ENCODE data around the gene CDH24. TPM values are rescaled to one million over a fixed set of nuclear protein-coding genes. Genes with fewer than 3 reads are reported as not detected.
A peak's percentile ranks its signal among the peaks of the same experiment; 100 is the strongest.

The CDH24 gene
- total and polyA plus RNA-seq, 2 of the 4 experiments (the other 2 are of a cell fraction), result 3.9 to 24.4 TPM

GRCh38 chr14:23009939-23010726, 47.2 kb downstream of the CDH24 start, which contains the start of gene C14orf93:
C14orf93 (minus strand) TSS chr14:23010143; CDS start chr14:22999023, 11,120 bp downstream.
- ChIA-PET CTCF (interaction anchor here (0.9 to 2.3 kb wide), 2 partner anchors 15 to 23 kb away, joined by 3 to 9 read pairs; no protein-coding TSS in a partner anchor), POLR2A (ENCODE audit: unreplicated experiment) (no interaction called here)
- DNase-seq (peak; percentile 48), ATAC-seq (ENCODE audit: low read depth) (peak; percentile 65)
- no TSS peak for BruUV-seq (replicated peaks)
- Histone ChIP-seq H3K4ac (ENCODE audit: low read depth, low read length) (peak within 1 kb of the TSS; percentile 78), H2BK120ac (ENCODE audit: low read depth, low read length) (peak within 1 kb of the TSS; percentile 44; the same call in 1 of the 2 replicates), H3K4me2 (ENCODE audit: low read depth, low read length) (peak within 1 kb of the TSS; percentile 97), H3K79me1 (ENCODE audit: low read depth in 1 of 2, low read length in 2 of 2) (peaks cover 0 to 11% of the 10 kb centered on the region in 2 experiments; a peak in 3 of 4 replicates), H3K4me1 (ENCODE audit: control insufficient read depth, insufficient read depth, low read length) (peaks cover 2% of the 10 kb centered on the region; the same call in 1 of the 2 replicates), H2BK20ac (ENCODE audit: low read depth, low read length) (no peak within 1 kb of the TSS), H2AFZ (replicated peaks; ENCODE audit: low read length, poor library complexity) (peak within 1 kb of the TSS; percentile 92), H3K56ac (ENCODE audit: extremely low read depth, insufficient read depth, low read length) (peak within 1 kb of the TSS; percentile 37; the same call in 1 of the 2 replicates), H3K9ac (ENCODE audit: low read depth, low read length) (peak within 1 kb of the TSS; percentile 64), H3K23ac (ENCODE audit: low read depth, low read length) (peak within 1 kb of the TSS; percentile 46; the same call in 1 of the 2 replicates), H3K4me3 (ENCODE audit: insufficient read depth, low read depth, low read length) (peak within 1 kb of the TSS; percentile 58), H4K20me1 (ENCODE audit: insufficient read depth, low read length) (no peaks in the 10 kb centered on the region), H3K27me3 (ENCODE audit: control insufficient read depth, insufficient read depth, low read length) (no peaks in the 10 kb centered on the region), H2AK9ac (replicated peaks; ENCODE audit: low read depth, low read length, poor library complexity) (peak within 1 kb of the TSS; percentile 21), H2BK5ac (ENCODE audit: low read depth, low read length, poor library complexity, severe bottlenecking) (peak within 1 kb of the TSS; percentile 28), H3K14ac (replicated peaks; ENCODE audit: low read depth, low read length) (peak within 1 kb of the TSS; percentile 87), H4K91ac (ENCODE audit: insufficient read depth, low read depth, low read length) (peak within 1 kb of the TSS; percentile 39; the same call in 1 of the 2 replicates), H2BK15ac (ENCODE audit: low read depth, low read length) (0 out of 3 replicates have a peak within 1 kb of the TSS, but pooled peaks have one; percentile 0), H2AK5ac (ENCODE audit: low read depth, low read length) (no peak within 1 kb of the TSS; the same call in 1 of the 2 replicates), H3K36me3 (ENCODE audit: control insufficient read depth, insufficient read depth, low read length) (no peaks in the 10 kb centered on the region), H3K18ac (ENCODE audit: low read depth, low read length) (peak within 1 kb of the TSS; percentile 80), H3K27ac (ENCODE audit: insufficient read depth, low read length) (peak within 1 kb of the TSS; percentile 27; the same call in 1 of the 2 replicates), H4K5ac (ENCODE audit: low read depth, low read length) (peak within 1 kb of the TSS; percentile 100), H3K9me3 (ENCODE audit: control insufficient read depth, insufficient read depth, low read length) (no peaks in the 10 kb centered on the region), H3K9me1 (ENCODE audit: insufficient read depth, low read length) (peaks cover 3% of the 10 kb centered on the region; the same call in 1 of the 2 replicates), H4K8ac (ENCODE audit: low read depth in 2 of 2, low read length in 2 of 2) (peak within 1 kb of the TSS; percentile 48 to 89)
- in situ Hi-C loops (cut with MboI; ENCODE audit: low sequenced_read_pairs) (no loop called here), intact Hi-C loops (cut with micrococcal nuclease) (no loop called here), dilution Hi-C loops (cut with HindIII; ENCODE audit: low sequenced_read_pairs, unreplicated experiment) (no loop called here)
- no peak for TF ChIP-seq CEBPB (IDR thresholded peaks at IDR 0.05; ENCODE audit: low read depth, low read length)
- no peak for TF ChIP-seq RFX5 (IDR thresholded peaks at IDR 0.05; ENCODE audit: low read depth, low read length)
- TF ChIP-seq BHLHE40 (IDR thresholded peaks at IDR 0.05; ENCODE audit: low read depth, low read length), result peak; percentile 40; the same call in 1 of the 2 replicates
- no peak for TF ChIP-seq RAD21 (IDR thresholded peaks at IDR 0.05; ENCODE audit: low read length)
- no peak for TF ChIP-seq NFE2L2 (IDR thresholded peaks at IDR 0.05; ENCODE audit: low read depth, low read length)
- no peak for TF ChIP-seq RCOR1 (IDR thresholded peaks at IDR 0.05; ENCODE audit: insufficient replicate concordance, low read length)
- no peak for TF ChIP-seq SMC3 (IDR thresholded peaks at IDR 0.05; ENCODE audit: low read depth, low read length)
- peak; percentile 76; the same call in 1 of the 2 replicates for TF ChIP-seq MAZ (IDR thresholded peaks at IDR 0.05; ENCODE audit: borderline replicate concordance, low read depth, low read length)
- no peak for TF ChIP-seq MAFK (IDR thresholded peaks at IDR 0.05; ENCODE audit: low read depth, low read length)
- TF ChIP-seq, protein P1, sequence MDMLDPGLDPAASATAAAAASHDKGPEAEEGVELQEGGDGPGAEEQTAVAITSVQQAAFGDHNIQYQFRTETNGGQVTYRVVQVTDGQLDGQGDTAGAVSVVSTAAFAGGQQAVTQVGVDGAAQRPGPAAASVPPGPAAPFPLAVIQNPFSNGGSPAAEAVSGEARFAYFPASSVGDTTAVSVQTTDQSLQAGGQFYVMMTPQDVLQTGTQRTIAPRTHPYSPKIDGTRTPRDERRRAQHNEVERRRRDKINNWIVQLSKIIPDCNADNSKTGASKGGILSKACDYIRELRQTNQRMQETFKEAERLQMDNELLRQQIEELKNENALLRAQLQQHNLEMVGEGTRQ (IDR thresholded peaks at IDR 0.05; ENCODE audit: low read depth, low read length), result peak; percentile 13
- TF ChIP-seq CTCF (conservative IDR thresholded peaks at IDR 0.05; ENCODE audit: low read depth, low read length), result no peak
- WGBS, 2 experiments (ENCODE audit: extremely low coverage in 2 of 2, insufficient read length in 1 of 2), result 30% methylated on average over 8 of the region's 40 CpGs; no CpG with 5 or more reads in 1 of the 2 experiments

All from IMR-90 (cell line).